22Rv1 (cell line): ENCODE measurements around the gene NUDT16.

Experiments
- ZFX ChIP-seq: fragments of 450-650 bp; IDR thresholded peaks from 2 replicates; pipeline ENCODE4 v1.6.1; 2017; ENCODE audit warnings: antibody characterized with exemption, borderline replicate concordance
- TF ChIP-seq, protein P1 (sequence below): fragments of 450-650 bp; IDR thresholded peaks from 2 replicates; pipeline ENCODE4 v1.5.1; 2017; ENCODE audit warnings: mild to moderate bottlenecking

DNA sequence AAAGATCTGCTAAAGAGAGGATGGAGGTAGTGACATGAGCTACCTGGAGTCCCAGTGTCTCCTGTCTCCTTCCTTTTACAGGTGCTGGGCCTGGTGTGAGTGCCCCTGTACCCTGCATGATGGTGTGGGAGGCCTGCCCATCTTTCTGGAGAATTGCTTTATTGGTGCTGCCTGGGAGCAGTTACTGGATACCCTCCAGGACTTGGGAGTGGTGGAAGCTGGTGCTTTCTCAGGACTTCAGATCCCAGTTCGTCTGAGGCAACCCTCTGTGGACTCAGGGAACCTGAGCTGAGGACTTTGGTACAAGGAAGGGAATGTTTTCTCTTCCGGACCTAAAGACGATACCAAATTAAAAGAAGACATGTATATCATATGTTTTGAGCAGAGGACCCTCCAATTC lies 18.3 kb upstream of the NUDT16 start:
- TF ChIP-seq, protein P1, sequence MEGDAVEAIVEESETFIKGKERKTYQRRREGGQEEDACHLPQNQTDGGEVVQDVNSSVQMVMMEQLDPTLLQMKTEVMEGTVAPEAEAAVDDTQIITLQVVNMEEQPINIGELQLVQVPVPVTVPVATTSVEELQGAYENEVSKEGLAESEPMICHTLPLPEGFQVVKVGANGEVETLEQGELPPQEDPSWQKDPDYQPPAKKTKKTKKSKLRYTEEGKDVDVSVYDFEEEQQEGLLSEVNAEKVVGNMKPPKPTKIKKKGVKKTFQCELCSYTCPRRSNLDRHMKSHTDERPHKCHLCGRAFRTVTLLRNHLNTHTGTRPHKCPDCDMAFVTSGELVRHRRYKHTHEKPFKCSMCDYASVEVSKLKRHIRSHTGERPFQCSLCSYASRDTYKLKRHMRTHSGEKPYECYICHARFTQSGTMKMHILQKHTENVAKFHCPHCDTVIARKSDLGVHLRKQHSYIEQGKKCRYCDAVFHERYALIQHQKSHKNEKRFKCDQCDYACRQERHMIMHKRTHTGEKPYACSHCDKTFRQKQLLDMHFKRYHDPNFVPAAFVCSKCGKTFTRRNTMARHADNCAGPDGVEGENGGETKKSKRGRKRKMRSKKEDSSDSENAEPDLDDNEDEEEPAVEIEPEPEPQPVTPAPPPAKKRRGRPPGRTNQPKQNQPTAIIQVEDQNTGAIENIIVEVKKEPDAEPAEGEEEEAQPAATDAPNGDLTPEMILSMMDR, result no peak
- TF ChIP-seq ZFX, result no peak
